WTC11 (cell line): ENCODE measurements around the gene COG5. TPM values are rescaled to one million over a fixed set of nuclear protein-coding genes. Genes with fewer than 3 reads are reported as not detected.

ENCODE experiments used
- ATAC-seq: fragments of 200-7000 bp; cut with Tn5 transposase; 2 replicates; pipeline ENCODE4 v1.10.0; 2021; ENCODE audit warnings: mild to moderate bottlenecking, moderate library complexity
- CTCF ChIA-PET: fragments of 300-600 bp; sonication (Branson Sonifier 250); formaldehyde crosslinking; loops from one replicate; lab custom pipeline; 2021; ENCODE audit warnings: antibody characterized with exemption; lab: Charles Lee
- POLR2A ChIA-PET: fragments of 350-600 bp; sonication (Branson Sonifier 250); formaldehyde crosslinking; loops from one replicate; lab custom pipeline; 2021; ENCODE audit warnings: antibody characterized with exemption; lab: Charles Lee
- DNase-seq: peaks from one replicate; pipeline ENCODE4 v3.0.0; 2021; ENCODE audit warnings: low spot score
- H3K27ac Mint-ChIP-seq: 2 replicates; pipeline ENCODE4 v1.8.0; 2021; ENCODE audit warnings: mixed read lengths
- H3K27me3 Mint-ChIP-seq: 2 replicates; pipeline ENCODE4 v1.8.0; 2021; ENCODE audit warnings: low read depth, mild to moderate bottlenecking, moderate library complexity, mixed read lengths
- H3K36me3 Mint-ChIP-seq: 2 replicates; pipeline ENCODE4 v1.8.0; 2021; ENCODE audit warnings: mixed read lengths
- H3K4me1 Mint-ChIP-seq: 2 replicates; pipeline ENCODE4 v1.8.0; 2022; ENCODE audit warnings: mixed read lengths
- H3K4me3 Mint-ChIP-seq: 2 replicates; pipeline ENCODE4 v1.8.0; 2021; ENCODE audit warnings: mild to moderate bottlenecking, moderate library complexity, mixed read lengths
- H3K9me3 Mint-ChIP-seq: 2 replicates; pipeline ENCODE4 v1.8.0; 2021; ENCODE audit warnings: mixed read lengths
- ATF6 ChIP-seq: sonication (generic); formaldehyde crosslinking; IDR thresholded peaks from 2 replicates; pipeline ENCODE4 v1.8.1; 2023; ENCODE audit warnings: mild to moderate bottlenecking, missing genetic modification reagents
- CREB1 ChIP-seq: sonication (generic); formaldehyde crosslinking; IDR thresholded peaks from 2 replicates; pipeline ENCODE4 v1.8.0; 2023; ENCODE audit warnings: mild to moderate bottlenecking, missing genetic modification reagents
- CREM ChIP-seq: sonication (generic); formaldehyde crosslinking; IDR thresholded peaks from 2 replicates; pipeline ENCODE4 v1.8.1; 2022; ENCODE audit warnings: mild to moderate bottlenecking, missing genetic modification reagents, moderate library complexity
- CTCF ChIP-seq: fragments of 200-600 bp; IDR thresholded peaks from 2 replicates; pipeline ENCODE4 v1.8.0; 2022; ENCODE audit warnings: antibody characterized with exemption
- E2F4 ChIP-seq: sonication (generic); formaldehyde crosslinking; IDR thresholded peaks from 2 replicates; pipeline ENCODE4 v1.8.1; 2022; ENCODE audit warnings: low read depth, mild to moderate bottlenecking, moderate library complexity, missing genetic modification reagents, borderline replicate concordance
- ERG ChIP-seq: fragments of 250-450 bp; sonication (Bioruptor Pico); IDR thresholded peaks from 2 replicates; pipeline ENCODE4 v1.8.0; 2021; ENCODE audit warnings: mild to moderate bottlenecking
- FOXP4 ChIP-seq: sonication (generic); formaldehyde crosslinking; IDR thresholded peaks from 2 replicates; pipeline ENCODE4 v1.8.0; 2022; ENCODE audit warnings: mild to moderate bottlenecking, missing genetic modification reagents
- HMGA2 ChIP-seq: fragments of 250-450 bp; sonication (Bioruptor Pico); IDR thresholded peaks from 2 replicates; pipeline ENCODE4 v1.4.0; 2021; ENCODE audit warnings: mild to moderate bottlenecking, moderate library complexity
- JAZF1 ChIP-seq: fragments of 250-450 bp; sonication (Bioruptor Pico); IDR thresholded peaks from 2 replicates; pipeline ENCODE4 v1.9.0; 2021; ENCODE audit warnings: moderate library complexity, mild to moderate bottlenecking, inconsistent platforms
- NFE2L1 ChIP-seq: sonication (generic); formaldehyde crosslinking; IDR thresholded peaks from 2 replicates; pipeline ENCODE4 v1.8.1; 2023; ENCODE audit warnings: missing genetic modification reagents
- NFYB ChIP-seq: sonication (generic); formaldehyde crosslinking; conservative IDR thresholded peaks from 2 replicates; pipeline ENCODE4 v1.8.0; 2022; ENCODE audit warnings: low read depth, missing genetic modification reagents
- NR2C2 ChIP-seq: sonication (generic); formaldehyde crosslinking; IDR thresholded peaks from 2 replicates; pipeline ENCODE4 v1.8.0; 2022; ENCODE audit warnings: mild to moderate bottlenecking, missing genetic modification reagents
- PRRX2 ChIP-seq: fragments of 250-450 bp; sonication (Bioruptor Pico); IDR thresholded peaks from 2 replicates; pipeline ENCODE4 v1.8.0; 2021; ENCODE audit warnings: mild to moderate bottlenecking
- SP1 ChIP-seq: sonication (generic); formaldehyde crosslinking; conservative IDR thresholded peaks from 2 replicates; pipeline ENCODE4 v1.8.1; 2022; ENCODE audit warnings: missing genetic modification reagents
- TEAD1 ChIP-seq: sonication (generic); formaldehyde crosslinking; IDR thresholded peaks from 2 replicates; pipeline ENCODE4 v1.8.0; 2022; ENCODE audit warnings: mild to moderate bottlenecking, missing genetic modification reagents
- TEAD4 ChIP-seq: sonication (generic); formaldehyde crosslinking; IDR thresholded peaks from 2 replicates; pipeline ENCODE4 v1.8.0; 2022; ENCODE audit warnings: mild to moderate bottlenecking, missing genetic modification reagents
- USF1 ChIP-seq: sonication (generic); formaldehyde crosslinking; IDR thresholded peaks from 2 replicates; pipeline ENCODE4 v1.8.0; 2022; ENCODE audit warnings: mild to moderate bottlenecking, missing genetic modification reagents
- ZBTB21 ChIP-seq: sonication (generic); formaldehyde crosslinking; IDR thresholded peaks from 2 replicates; pipeline ENCODE4 v1.8.1; 2023; ENCODE audit warnings: mild to moderate bottlenecking, missing genetic modification reagents, borderline replicate concordance
- ZNF219 ChIP-seq: sonication (generic); formaldehyde crosslinking; IDR thresholded peaks from 2 replicates; pipeline ENCODE4 v1.8.0; 2023; ENCODE audit warnings: missing genetic modification reagents, mild to moderate bottlenecking, borderline replicate concordance
- ZNF232 ChIP-seq: sonication (generic); formaldehyde crosslinking; IDR thresholded peaks from 2 replicates; pipeline ENCODE4 v1.8.0; 2022; ENCODE audit warnings: mild to moderate bottlenecking, missing genetic modification reagents
- ZNF317 ChIP-seq: sonication (generic); formaldehyde crosslinking; IDR thresholded peaks from 2 replicates; pipeline ENCODE4 v1.8.1; 2023; ENCODE audit warnings: low read depth, mild to moderate bottlenecking, moderate library complexity, missing genetic modification reagents, borderline replicate concordance
- ZNF396 ChIP-seq: fragments of 250-450 bp; sonication (Bioruptor Pico); IDR thresholded peaks from 2 replicates; pipeline ENCODE4 v1.8.0; 2021; ENCODE audit warnings: mild to moderate bottlenecking, moderate library complexity, borderline replicate concordance
- ZNF423 ChIP-seq: fragments of 250-450 bp; sonication (Bioruptor Pico); IDR thresholded peaks from 2 replicates; pipeline ENCODE4 v2.1.2; 2022; ENCODE audit warnings: mild to moderate bottlenecking, moderate library complexity
- ZNF532 ChIP-seq: fragments of 250-450 bp; sonication (Bioruptor Pico); IDR thresholded peaks from 2 replicates; pipeline ENCODE4 v1.9.0; 2021; ENCODE audit warnings: mild to moderate bottlenecking, borderline replicate concordance
- total RNA-seq: library from RNA; stranded (reverse); gene quantifications from 3 replicates; pipeline ENCODE4 v1.2.3, GENCODE V29; 2021

Gene COG5
- total RNA-seq, 1 experiment from 2014 or later: 23.8 TPM

- TF ChIP-seq ATF6 (no peak), CREM (CRISPR knock-in tag) (no peak), NFYB (CRISPR knock-in tag) (no peak), SP1 (no peak), FOXP4 (CRISPR knock-in tag) (no peak), TEAD1 (CRISPR knock-in tag) (no peak), TEAD4 (CRISPR knock-in tag) (no peak), JAZF1 (CRISPR knock-in tag) (no peak), PRRX2 (CRISPR knock-in tag) (no peak), ZNF317 (CRISPR knock-in tag) (no peak)
Measured at GRCh38 chr7:107446531-107446930, 117.2 kb downstream of the COG5 start (continued).

GRCh38 chr7:107442678-107443077 lies 121.0 kb downstream of the COG5 start:
- no peaks in the 10 kb centered on the region; the same call in none of the 2 replicates for H3K9me3 Mint-ChIP-seq
- ChIA-PET CTCF (no interaction called here), POLR2A (no interaction called here)
- no peak overlapping the region for H3K4me3 Mint-ChIP-seq
- ATAC-seq (no peak), DNase-seq (no peak)
- H3K27ac Mint-ChIP-seq: no peak overlapping the region
- H3K27me3 Mint-ChIP-seq: no peaks in the 10 kb centered on the region
- H3K4me1 Mint-ChIP-seq: no peaks in the 10 kb centered on the region
- H3K36me3 Mint-ChIP-seq: no peaks in the 10 kb centered on the region; the same call in 1 of the 2 replicates
- TF ChIP-seq ZNF396 (no peak), ZNF532 (no peak), USF1 (CRISPR knock-in tag) (no peak), NR2C2 (no peak), ZNF219 (no peak), NFE2L1 (no peak), CREB1 (CRISPR knock-in tag) (no peak), ZBTB21 (CRISPR knock-in tag) (no peak), E2F4 (CRISPR knock-in tag) (no peak), ERG (CRISPR knock-in tag) (no peak), HMGA2 (CRISPR knock-in tag) (no peak), PRRX2 (CRISPR knock-in tag) (no peak), CTCF (no peak), TEAD1 (CRISPR knock-in tag) (no peak), ZNF232 (CRISPR knock-in tag) (no peak), ZNF423 (CRISPR knock-in tag) (no peak)
